HG03520 (cell line): ENCODE results near the gene CDH23.
"Not testable (repeated sequence)": the region's sequence is repeated elsewhere in the genome, so short reads cannot be mapped to it uniquely, and the experiment has no call there.

Experiments used
- ATAC-seq: cut with Tn5 transposase; IDR thresholded peaks from one replicate; pipeline ENCODE4 v1.9.1; 2021; ENCODE audit warnings: mild to moderate bottlenecking, moderate library complexity; ENCODE audit not compliant: unreplicated experiment

The CDH23 gene

DNA sequence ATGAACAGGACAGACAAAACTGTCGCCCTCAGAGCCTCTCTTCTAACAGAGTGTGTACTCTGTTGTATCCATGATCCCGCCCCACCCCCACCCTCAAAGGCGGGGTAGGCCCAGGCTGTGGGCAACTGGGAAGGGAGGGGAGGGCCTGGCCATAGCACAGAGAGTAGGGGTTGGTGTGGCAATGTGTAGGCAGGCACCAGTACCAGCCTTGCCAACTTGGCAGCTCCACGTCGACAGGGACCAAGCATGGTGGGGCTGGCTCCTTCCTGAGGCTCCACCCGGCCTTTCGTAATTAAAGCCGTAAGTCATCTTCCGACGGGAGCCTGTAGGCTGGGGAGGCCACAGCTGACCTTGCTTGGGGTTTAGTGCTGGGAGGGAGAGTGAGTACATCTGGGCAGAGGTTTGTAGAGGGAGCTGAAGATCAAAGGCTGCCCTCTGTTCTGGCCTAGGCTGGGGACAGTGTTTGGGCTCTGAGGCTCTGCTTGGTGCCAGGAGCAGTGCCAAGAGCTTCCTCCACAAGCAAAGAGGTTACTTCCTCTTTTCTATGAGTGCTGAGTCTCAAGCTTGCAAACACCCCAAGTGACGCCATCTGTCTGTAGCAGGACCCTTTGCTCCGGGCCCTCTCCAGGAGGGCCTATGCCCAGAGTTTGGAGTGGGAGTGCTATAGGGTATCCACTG lies 201.2 kb downstream of the CDH23 start:
- no peak for ATAC-seq

DNA sequence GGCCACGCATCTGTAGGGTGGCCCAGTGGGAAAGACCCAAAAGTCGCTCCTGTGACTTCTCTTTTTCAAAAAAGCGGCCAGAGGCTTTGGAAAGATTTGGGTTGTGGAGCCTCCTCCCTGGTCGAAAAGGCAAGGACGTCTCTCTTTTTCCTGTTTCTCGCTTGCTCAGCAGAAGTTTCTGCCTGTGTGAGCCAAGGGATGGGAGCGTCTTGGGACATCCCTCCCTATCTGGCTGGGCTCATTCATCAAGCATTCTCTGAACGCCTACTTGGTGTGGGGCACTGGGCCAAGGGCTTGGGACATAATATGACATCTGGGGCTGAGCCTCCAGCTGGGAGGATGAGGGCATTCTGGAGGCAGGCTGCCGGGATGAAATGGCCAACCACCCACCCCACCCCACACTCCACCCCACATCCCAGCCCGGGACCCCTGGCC lies 201.9 kb downstream of the CDH23 start:
- no peak for ATAC-seq

DNA sequence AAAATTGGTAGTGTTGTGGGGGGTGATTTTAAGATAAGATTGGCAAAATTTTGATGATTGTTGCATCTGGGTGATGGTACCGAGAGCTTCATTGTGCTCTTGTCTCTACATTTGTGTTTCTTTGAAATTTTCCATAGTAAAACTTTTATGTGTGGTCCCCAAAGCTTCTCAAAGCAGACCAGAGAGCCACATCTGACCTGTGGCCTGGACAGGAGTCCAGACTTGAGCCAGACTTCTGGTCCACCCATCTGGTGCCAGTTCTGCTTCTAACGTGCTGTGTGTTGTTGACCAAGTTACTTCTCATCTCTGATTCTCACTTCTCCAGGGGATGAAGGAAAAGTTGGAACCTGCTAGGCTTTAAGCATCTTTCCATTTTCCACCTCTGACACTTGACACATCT lies 202.8 kb downstream of the CDH23 start:
- no peak for ATAC-seq

DNA sequence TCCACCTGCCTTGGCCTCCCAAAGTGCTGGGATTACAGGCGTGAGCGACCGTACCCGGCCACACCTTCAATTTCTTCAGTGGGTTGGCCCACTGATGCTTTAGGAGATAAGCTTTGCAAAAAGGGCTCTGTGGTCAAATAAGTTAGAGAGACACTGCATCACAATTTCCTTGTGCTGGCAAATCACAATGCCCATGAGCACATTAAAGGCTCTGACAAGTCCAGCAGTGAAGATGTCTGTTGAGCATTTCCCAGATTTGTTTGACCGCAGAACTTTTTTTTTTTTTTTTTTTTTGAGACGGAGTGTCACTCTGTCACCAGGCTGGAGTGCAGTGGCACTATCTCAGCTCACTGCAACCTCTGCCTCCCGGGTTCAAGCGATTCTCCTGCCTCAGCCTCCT lies 203.5 kb downstream of the CDH23 start:
- ATAC-seq: not testable (repeated sequence)

DNA sequence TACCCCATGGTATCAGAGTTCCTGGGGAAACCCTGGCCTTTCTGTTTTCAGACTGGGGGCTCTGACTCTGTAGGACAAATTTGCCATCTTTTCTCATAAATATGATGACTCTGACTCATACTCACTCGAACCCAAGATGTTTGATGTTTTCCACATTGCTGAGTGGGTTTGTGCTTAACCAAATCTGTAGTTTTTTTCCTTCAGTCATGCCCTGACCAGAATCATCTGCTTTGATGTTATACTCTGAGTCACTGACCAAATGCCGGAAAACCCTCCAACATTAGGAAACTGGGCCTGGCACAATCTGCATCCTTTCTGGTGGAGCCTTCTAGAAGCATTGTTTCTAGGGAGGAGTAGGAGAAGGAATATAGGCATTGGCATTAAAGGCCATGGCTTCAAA lies 204.1 kb downstream of the CDH23 start:
- no peak for ATAC-seq

DNA sequence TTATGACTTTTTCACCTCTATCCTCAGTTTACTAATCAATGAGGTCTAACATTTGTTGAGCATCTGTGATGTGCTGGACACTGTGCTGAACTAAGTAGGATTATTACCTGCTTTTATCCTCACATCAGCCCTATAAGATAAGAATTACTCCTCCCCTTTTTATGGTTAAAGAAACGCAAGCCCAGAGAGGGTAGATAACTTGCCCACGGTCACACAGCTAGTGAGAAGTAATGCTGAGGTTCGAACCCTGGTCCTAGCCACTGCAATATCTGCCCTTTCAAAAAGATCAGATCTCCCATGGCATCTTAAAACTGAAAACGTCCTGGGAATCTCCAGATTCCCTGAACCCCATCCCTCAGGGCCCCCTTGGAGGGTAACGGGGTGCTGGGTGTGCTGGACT lies 204.6 kb downstream of the CDH23 start:
- no peak for ATAC-seq

DNA sequence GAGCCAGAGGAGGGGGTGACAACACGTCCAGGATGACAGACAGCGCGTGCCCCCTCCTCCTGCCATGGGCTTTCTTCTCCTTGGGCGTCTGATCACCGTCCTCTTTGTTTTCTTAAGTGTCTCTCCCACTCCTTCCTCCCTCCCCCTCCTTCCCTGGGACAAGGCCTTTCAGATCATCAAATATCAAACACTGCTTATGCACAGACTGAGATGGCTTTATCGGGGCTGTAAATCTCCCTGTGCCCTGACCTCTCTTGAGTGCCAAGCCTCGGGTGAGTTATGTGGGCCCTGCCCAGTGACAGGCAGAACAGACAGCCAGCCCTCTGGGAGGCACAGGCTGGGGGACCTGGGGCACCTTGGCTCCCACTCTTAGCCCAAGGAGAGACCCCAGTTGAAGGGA lies 206.4 kb downstream of the CDH23 start:
- ATAC-seq: no peak

DNA sequence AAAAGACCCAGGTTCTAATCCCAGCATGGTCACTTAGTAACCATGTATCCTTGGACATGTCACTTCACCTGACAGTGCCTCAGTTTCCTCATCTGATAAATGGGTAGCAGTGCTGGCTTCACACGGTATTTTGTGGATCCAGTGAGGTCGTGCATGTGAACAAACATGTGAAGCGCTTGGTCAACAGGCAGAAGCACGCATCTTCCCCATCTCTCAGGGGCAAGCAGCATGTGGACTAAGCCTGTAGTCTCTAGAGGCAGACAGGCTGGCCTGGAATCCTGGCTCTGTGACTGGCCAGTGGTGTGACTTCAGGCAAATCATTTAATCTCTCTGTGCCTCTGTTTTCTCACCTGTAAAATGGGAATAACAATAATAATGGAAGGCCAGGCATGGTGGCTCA lies 207.0 kb downstream of the CDH23 start:
- no peak for ATAC-seq

DNA sequence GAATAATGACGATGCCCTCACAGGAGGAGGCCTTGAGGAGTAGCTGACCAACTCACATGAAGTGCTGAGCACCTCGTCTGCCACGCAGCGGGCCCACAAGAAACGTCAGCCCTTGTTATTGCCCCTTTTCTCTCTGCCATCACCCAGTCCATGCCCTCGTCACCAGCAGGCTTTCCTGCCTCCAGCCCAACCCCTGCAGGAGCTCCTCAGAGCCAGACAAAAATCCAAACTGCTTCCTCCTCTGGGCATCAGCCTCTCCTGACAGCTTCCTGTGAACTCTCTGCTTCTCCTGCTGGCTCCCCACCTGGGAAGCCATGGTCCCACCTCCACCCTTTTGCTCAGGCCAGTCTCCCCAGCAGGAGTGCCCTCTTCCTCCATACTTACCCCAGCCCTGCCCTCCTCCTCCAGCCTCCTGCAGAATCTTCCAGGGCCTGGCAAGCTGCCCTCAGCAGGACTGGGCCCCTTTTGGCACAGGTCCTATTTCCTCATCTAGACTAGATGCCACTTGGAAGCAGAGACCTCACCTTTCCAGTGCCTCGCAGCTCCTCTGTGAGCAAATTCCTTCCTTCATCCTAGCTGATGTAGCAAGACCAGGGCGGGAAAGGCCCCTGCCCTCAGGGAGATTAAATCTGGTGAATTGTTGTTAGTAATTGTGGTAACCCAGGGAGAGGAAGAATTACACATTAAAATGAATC lies 207.8 kb downstream of the CDH23 start:
- ATAC-seq: no peak

DNA sequence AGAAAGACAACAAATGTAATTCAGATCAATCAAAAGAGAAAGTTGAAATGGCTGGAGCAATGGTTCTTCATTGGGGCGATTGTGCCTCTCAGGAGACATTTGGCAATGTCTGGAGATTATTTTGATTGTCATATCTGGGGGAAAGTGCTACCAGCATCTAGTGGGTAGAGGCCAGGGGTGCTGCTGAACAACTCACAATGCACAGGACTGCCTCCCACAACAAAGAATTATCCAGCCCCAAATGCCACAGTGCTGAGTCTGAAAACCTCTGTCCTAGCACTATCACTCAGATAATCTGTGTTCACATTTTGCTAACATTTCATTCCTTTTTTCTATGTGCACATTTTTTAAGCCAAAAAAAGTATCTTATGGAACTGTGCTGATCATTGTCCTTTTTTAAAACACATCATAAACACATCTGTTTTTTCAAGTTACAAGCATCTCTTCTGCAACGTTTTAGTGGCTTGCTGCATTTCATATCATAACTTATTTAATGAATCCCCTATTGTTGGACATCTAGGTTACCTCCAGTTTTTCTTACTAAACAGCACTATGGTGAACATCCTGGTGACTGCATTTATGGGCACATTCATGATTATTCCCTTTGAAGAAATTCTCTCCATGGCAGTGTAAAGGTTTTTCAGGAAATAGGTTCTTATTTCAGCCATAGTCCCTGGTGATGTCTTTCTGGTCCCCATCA lies 208.7 kb downstream of the CDH23 start:
- no peak for ATAC-seq

DNA sequence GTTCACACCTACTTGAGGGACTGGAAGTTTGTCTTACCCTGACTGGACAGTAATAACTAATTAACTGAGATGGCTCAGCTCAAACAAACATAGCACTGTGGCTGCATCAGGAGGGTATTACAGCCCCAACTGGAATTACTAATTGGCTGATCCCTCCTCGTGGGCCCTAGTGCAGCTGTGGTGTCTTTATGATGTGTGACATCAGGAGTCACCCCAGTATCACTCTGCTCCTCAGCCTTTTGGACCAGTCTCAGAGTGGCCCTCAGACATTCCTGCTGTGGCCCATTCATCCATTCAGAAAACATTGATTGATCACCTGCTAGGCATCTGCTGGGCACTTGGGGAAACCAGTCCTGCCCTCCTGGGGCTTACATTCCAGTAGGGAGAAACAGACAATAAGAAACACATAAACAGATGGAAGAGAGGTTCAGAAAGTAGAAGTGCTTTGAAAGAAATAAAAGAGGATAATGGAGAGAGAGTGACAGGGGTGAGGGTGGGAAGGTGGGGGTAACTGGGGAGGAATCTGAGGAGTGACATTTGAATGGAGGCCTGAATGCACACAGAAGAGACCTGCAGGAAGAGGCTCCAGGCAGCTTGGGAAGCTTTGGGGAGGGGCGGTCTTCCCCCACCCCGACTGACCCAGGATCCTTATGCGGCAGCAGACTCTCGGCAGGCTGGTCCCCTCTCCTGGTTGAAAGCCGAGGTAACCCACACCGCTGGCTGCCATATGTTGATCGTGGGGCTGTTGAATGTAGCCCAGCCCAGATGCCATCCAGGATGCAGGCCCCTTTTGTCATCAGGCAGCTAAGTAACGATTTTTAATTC lies 209.7 kb downstream of the CDH23 start:
- ATAC-seq: no peak

DNA sequence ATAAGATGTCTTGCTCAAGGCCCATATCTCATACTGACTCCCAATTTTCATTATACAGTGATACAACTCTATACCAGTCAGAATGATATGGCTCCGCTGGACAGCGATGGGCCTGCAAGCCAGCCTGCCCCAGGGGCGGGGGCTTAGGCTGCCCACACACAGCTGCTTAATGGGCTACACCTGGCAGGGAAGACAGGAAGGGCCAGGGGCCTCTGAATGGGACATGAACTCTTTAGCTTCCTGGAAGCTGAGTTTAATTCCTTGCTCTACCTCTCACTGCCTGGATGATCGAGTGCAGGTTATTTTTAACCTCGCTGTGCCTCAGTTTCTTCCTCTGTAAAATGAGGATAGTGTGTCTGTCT lies 210.3 kb downstream of the CDH23 start:
- no peak for ATAC-seq

DNA sequence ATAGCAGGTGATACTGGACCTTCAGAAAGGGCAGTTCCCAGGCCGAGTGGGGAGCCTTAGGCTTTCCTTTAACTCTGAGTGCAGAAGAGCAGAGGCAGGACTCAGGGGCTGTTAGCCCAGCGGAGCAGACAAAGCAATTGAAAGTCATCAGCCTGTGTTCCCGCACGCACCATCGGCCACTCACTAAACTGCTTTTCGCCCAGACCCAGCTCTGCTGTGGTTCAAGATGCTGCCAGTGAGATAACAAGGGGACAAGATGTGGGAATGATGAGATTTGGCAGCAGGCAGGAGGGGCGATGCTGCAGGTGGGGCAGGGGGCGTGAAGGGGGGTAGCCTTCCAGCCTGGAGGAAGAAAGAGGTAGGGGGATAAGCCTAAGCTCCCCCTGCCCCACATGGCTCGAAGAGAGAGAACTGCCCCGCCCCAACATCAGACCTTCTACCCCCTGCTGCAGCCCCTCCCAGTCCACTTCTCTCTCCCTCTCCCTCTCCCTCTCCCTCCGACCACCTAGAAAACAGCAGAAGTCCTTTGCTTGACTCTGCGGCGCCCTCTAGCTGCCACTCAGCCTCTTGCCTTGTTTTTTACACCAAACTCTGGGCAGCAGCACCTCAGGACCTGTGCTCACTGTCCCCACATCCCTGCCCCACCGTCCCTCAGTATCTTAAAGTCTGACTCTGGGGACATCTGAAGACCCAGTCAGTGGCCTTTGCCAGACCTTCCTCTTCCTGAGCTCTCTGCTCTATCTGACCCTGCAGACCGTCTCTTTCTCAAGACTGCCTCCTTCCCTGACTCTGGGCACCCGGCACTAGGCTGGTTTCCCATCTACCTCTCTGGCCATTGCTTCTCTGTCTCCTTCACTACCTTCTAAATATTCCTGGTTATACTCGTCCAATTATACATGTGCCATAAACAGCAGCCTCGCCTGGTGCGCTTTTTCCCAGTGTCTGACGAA lies 212.4 kb downstream of the CDH23 start:
- no peak for ATAC-seq

DNA sequence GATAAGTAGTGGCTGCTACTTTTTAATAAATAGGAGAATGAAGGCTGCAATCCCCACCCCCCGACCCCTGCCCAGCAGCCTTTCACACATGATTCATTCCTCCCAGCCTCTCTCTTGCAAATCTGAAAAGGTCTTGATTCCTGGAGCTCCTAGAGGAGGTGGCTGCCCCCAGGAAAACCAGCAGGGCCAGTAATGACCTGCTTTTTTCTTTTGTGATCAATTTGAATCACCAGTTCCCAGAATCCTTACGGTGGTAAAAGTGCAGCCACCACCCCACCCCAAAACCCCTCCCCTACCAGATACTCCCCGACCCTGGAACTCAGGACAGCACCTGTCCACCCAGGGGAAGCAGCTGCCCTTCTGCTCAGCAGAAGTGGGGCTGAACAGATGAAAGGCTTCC lies 213.9 kb downstream of the CDH23 start:
- ATAC-seq: no peak

DNA sequence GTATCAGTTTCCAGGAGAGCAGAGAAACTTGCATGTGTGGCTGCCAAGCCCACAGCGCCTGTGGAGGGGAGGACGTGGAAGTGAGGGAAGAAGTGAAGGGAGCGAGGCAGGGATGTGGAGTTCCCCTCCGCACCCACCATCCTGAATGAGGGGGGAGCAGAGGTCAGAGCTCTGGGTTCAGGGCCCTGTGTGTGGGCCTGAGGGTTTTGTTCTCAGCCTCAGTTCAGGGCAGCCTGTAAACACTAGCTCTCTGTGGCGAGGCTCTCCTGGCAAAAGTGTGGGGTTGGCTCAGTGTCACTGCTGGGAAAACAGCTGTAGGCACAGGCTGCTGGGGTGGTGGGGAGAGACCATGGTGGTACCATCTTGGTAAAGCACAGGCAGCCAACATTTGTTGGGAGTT lies 214.4 kb downstream of the CDH23 start:
- ATAC-seq: no peak

DNA sequence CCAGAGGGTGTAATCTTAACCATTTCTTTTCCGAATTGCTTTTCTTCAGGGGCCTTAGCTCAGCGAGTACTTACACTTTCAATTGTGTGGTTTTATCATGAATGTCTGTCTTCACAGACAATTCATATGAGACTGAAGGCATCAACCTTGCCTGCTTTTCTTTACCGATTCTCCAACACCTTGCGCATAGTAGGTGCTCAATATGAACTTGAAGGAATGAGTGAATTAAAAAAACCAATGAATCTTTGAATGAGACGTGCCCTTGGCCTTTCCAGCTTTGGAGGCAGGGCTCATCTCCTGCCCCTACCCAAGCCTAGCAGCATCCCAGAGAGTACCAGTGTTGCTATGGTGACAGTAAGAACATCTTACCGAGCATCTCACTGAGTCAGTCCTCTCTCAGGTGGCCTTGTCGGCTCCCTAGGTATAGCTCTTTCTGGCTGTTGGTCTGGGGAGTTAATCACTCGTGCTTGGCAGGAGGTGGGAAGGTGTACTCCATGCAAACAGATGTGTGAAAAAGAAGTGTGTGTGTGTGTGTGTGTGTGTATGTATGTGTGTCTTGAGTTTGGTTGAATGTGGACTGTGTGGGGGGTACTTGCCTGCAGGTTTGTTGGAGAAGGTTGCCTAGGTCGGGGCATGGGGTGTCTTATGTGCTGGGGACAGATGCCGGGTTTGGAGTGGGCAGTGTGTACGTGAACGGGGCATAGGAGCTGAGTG lies 215.1 kb downstream of the CDH23 start:
- no peak for ATAC-seq

DNA sequence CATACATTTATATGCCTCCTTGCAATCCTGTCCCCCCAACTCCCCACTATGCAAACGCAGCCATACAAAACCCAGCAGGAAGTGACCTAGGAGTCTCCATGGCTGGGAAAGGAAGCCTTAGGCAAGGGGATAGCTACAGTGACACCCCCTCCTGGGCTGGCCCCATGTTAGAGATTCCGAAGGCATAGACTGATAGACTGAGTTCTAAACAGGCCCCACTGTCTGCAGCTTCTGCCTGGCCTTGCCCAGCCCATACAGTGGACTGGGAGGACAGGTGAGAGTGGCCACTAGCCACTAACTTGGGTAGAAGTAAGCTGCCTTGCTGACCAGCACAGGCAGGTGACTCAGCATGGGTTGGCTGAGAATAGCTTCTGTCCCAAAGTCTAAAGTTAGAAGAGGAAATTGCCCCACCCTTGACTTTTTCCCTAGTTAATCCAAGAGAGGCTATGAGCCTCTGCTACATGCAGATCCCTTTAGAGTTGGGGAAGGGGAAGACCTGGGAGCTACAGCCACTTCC lies 216.6 kb downstream of the CDH23 start:
- ATAC-seq: no peak

DNA sequence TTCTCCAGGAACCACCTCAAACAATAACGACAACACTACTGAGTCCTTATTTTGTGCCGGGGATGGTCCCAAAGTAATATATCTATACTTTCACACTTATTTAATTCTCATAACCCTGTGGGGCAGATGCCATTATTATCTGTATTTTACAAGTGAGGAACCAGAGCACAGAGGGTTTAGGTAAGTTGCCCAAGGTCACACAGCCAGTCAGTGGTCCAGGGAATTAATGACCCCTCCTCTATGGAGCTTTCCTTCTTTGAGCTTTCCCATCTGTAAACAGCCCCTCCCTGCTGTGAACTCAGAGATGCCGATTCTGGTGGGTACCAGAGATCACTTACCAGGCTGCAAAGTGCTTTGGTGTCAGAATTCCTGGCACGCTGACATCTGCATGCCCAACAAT lies 217.2 kb downstream of the CDH23 start:
- no peak for ATAC-seq

DNA sequence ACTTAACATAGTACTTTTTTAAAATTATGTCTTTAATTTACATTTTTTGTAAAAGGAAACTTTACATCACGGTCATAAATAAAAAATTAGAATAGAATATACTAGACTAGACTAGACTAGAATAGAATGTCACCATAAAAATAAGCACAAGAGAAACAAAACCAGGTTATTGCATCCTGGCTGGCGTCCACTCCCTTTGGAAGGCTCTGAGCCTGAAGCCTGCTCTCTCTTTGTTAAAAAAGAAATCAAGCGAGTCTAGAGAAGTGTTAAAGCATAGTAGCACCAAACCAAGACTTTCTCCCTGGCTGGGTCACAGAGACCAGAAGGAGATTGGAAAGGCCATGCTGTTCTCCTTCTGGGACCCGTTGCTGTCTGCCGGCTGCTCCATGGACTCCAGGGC lies 218.2 kb downstream of the CDH23 start:
- no peak for ATAC-seq
